Renal cortex interstitium (tissue), 11 donors: Measurements from ENCODE around the gene PEDS1. TPM values are rescaled to one million over a fixed set of nuclear protein-coding genes. Genes with fewer than 3 reads are reported as not detected.
"Not testable (repeated sequence)": the region's sequence is repeated elsewhere in the genome, so short reads cannot be mapped to it uniquely, and the experiment has no call there.

ENCODE experiments used
- DNase-seq, 11 donors: peaks; one replicate each; pipeline ENCODE4 v3.0.0-alpha.2; 2013; ENCODE audit warnings: low read depth in 9 of 11, low spot score in 4 of 11; ENCODE audit errors: extremely low read depth in 1 of 11
- polyA plus RNA-seq, 3 donors: library from polyadenylated mRNA; unstranded; fragments of 120-200 nt; gene quantifications; one replicate each; pipeline ENCODE4 v1.2.1, GENCODE V29; 2013; ENCODE audit not compliant: insufficient read length in 3 of 3

PEDS1 gene
- polyA plus RNA-seq, 3 donors, result 22.9 to 25.3 (median 24.7) TPM

GRCh38 chr20:50193199-50193835, 39.8 kb upstream of the PEDS1 start:
- no peak for DNase-seq

- DNase-seq, result peak in 7 of 11 donors; percentile 54 to 79 (median 71)
Observed at GRCh38 chr20:50192364-50193198, 39.1 kb upstream of the PEDS1 start.

GRCh38 chr20:50191544-50192363, 38.2 kb upstream of the PEDS1 start:
- DNase-seq, result peak in 8 of 11 donors; percentile 40 to 61 (median 48)

GRCh38 chr20:50191065-50191543, 37.6 kb upstream of the PEDS1 start:
- DNase-seq, result peak in 1 of 11 donors; percentile 20

GRCh38 chr20:50190251-50191064, 36.9 kb upstream of the PEDS1 start, which contains the start of gene CEBPB:
CEBPB (plus strand) TSS chr20:50190830; CDS start chr20:50191034, 204 bp downstream.
- DNase-seq, result peak in 9 of 11 donors; percentile 76 to 89 (median 83)

- DNase-seq, result no peak
Observed at GRCh38 chr20:50189681-50190250, 36.2 kb upstream of the PEDS1 start.

GRCh38 chr20:50188879-50189680, 35.6 kb upstream of the PEDS1 start:
- DNase-seq, result no peak

GRCh38 chr20:50188287-50188688, 34.8 kb upstream of the PEDS1 start:
- DNase-seq, result no peak

- no peak for DNase-seq
Observed at GRCh38 chr20:50187403-50188051, 34.0 kb upstream of the PEDS1 start.

- no peak for DNase-seq
Observed at GRCh38 chr20:50186987-50187402, 33.5 kb upstream of the PEDS1 start.

- peak in 9 of 11 donors; percentile 50 to 84 (median 70) for DNase-seq
Observed at GRCh38 chr20:50186151-50186885, 32.8 kb upstream of the PEDS1 start.

GRCh38 chr20:50185426-50185825, 31.9 kb upstream of the PEDS1 start:
- no peak for DNase-seq

- DNase-seq, result no peak
Observed at GRCh38 chr20:50182346-50182745, 28.8 kb upstream of the PEDS1 start.

GRCh38 chr20:50181344-50181743, 27.8 kb upstream of the PEDS1 start:
- DNase-seq, result no peak

GRCh38 chr20:50178672-50179071, 25.1 kb upstream of the PEDS1 start:
- DNase-seq, result not testable (repeated sequence)
